GM19328 (cell line): ENCODE data around the gene KDM2A.

Experiments used
- ATAC-seq: cut with Tn5 transposase; IDR thresholded peaks from one replicate; pipeline ENCODE4 v1.9.1; 2021; ENCODE audit warnings: mild to moderate bottlenecking, moderate library complexity; ENCODE audit not compliant: unreplicated experiment

The KDM2A gene

GRCh38 chr11:67271205-67271540 lies 152.1 kb downstream of the KDM2A start:
- no peak for ATAC-seq

- ATAC-seq = no peak
Measured at GRCh38 chr11:67271541-67272284, 152.7 kb downstream of the KDM2A start.

DNA sequence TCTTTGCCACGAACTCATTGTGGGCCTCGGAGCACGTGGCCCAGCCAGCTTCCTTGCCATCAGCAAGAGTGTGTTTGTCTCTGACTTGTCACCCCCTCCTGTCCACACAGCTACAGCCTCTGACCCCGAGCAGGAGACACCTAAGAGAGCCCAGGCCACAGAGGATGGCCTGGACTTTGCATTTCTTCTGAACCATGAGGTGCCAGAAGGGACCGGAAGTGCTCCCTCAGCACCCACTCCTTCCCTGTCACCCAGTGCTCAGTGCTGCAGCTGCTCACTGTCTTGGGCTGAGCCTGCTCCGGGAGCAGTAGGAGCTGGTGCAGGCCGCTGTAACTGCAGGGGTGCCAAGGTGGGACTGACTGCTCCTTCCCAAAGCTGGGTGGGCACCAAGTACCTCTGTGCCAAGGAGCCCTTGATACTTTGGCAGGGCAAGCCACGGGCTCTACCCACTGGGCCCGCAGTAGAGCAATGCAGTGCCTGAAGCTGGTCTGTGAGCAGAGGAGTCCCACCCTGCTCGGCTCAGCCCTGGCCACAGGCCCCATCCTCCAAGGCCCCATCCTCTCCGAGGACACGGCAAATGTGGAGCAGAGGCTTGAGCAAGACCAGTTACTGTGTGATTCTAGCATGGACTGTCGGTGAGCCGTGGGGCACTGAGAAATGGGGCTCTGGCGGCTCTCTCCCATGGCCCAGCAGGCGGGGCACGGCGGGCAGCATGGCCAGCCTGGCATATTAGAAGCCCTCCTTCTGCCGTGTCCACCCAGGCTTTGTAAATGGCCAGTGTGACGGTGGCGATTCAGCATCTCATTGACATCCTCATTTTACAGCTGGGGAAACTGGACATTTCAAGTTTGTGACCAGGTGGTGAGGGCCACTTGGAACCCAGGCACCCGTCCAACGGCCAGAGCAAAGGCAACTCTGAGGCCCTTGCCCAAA lies 153.5 kb downstream of the KDM2A start:
- no peak for ATAC-seq

- ATAC-seq = no peak
Measured at GRCh38 chr11:67273260-67273990, 154.4 kb downstream of the KDM2A start.

DNA sequence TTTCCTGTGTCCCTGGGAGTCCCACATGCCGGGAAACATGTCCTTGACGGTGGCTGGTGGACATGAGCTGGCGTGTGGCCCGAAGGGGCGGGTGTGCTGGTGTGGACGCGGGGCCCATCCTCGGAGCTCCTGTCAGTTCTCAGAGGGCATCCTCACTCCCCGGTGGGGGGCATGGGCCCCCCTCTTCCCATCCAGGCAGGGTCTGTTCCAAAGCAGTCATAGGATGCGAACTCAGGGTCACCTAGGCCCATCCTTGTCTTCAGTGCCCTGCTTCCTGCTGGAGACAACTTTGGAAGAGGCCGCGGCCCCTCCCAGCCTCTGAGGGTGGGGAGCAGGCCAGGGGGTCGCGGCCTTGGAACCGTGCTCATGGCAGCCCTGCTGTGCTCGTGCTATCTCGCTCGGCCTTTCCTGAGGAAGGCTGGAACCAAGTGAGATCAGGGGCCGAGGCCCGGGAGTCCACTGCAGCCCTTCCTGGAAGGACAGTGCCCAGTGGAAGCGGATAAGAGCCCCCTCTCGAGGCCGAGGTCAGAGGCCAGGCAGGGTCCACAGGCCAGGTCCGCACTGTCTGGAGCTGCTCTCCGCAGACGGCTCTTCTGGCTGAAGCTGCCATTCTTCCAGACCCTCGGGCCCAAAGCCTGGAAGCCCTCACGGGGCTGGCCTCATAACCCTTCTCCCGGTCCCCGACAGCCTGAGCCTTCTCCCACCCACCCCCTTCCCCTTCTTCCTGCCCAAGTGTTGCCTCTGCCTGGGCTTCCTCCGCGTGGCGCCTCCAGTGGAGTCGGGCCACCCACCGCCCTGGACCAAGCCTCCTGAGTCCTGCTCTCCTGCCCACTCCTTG lies 155.9 kb downstream of the KDM2A start:
- ATAC-seq = no peak

DNA sequence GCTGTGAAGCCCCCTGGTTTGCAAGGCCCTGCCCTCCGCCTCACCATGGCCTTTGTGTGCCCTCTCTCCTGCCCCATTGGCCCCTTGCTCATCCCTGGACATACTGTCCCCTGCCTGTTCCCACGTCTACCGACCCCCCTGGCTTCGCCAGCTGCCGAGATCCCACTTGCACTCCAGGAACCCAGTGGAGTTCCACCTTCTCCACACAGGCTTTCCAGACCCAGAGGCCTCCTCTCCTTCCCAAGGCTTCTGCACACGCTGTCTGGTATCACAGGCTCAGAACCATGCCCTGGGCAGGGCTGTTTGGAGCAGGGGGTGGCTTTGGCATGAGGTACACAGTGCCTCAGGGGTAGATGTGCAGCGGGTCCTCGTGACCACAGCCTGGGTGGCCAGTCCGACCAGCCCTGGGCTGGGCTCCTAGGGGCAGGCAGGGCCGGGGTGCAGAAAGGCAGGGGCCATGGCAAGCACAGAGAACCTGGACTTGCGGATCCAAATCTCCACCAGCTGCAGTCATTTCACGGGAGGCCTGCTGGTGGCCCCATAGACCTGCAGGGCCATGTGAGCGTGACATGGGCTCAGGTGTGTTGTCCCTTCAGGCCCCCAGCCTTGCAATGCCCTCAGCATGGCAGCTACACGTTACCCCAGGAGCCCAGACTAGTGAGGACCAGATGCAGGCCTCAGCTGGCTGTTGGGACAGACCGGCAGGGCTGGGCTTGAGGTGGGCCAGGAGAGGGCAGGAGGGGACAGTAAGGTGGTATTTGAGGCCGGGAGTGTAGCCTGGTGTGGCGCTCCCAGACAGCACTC lies 156.7 kb downstream of the KDM2A start:
- ATAC-seq = no peak

- ATAC-seq = peak; percentile 2
Measured at GRCh38 chr11:67276781-67277230, 157.7 kb downstream of the KDM2A start.

- ATAC-seq = peak; percentile 86
Measured at GRCh38 chr11:67277231-67277961, 158.3 kb downstream of the KDM2A start.

DNA sequence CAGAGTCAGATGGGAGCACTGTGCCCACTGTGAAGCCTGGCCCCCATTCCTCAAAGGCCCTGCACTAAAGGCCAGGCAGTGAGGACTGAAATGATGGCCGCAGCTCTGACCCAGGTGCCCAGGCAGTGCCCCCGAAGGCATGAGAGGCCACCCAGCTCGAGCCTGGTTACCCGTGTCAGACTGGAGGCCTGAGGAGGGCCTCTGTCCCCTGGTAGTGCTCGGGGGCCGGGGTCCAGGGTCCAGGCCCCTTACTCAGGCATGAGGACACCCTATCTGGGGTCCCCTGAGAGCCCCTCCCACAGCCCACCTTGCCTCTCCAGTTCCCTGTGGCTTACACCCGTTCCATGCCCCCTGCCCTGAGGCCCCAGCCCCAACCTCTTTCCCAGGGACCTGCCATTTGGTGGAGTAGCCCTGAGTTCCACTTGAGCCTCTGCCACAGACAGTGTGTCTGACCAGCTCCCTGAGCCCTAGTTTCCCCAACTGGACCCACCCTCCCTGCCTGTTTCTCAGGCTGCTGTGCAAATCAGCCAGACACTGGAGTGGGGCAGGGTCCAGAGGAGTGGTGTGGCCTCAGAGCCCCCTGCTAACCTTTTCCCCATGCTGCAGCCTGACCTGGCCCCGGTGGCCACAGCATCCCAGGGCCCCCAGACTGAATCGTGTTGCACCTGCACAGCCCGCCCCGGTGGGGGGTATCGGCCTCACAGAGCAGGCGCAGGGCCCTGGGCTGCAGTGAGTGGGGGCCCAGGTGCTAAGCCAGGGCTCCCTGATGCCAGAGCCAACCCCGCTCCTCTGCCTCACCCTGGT lies 159.3 kb downstream of the KDM2A start:
- ATAC-seq = no peak

DNA sequence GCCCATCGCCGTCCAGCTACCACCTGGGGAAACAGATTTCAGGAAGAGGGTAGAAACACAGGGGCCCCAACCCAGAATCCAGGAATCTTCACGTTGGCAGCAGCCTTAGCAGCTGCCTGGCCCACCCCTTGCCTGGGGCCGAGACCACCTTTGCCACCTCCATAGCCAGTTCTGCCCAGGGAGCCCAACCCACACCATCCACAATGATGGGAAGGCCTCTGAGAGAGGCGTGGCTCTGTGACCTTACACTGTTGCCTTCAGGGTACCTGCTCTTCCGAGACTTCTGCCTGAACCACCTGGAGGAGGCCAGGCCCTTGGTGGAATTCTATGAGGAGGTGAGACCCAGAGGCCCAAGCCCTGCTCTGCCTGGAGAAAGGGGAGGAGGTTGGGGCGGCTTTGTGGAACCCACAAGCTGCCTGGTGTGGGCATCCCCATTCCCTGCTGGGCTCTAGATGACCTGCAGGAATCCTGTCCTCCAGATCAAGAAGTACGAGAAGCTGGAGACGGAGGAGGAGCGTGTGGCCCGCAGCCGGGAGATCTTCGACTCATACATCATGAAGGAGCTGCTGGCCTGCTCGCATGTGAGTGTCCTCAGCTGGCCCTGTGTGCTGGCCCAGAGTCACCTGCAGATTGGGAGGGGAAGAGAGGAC lies 160.0 kb downstream of the KDM2A start:
- no peak for ATAC-seq

DNA sequence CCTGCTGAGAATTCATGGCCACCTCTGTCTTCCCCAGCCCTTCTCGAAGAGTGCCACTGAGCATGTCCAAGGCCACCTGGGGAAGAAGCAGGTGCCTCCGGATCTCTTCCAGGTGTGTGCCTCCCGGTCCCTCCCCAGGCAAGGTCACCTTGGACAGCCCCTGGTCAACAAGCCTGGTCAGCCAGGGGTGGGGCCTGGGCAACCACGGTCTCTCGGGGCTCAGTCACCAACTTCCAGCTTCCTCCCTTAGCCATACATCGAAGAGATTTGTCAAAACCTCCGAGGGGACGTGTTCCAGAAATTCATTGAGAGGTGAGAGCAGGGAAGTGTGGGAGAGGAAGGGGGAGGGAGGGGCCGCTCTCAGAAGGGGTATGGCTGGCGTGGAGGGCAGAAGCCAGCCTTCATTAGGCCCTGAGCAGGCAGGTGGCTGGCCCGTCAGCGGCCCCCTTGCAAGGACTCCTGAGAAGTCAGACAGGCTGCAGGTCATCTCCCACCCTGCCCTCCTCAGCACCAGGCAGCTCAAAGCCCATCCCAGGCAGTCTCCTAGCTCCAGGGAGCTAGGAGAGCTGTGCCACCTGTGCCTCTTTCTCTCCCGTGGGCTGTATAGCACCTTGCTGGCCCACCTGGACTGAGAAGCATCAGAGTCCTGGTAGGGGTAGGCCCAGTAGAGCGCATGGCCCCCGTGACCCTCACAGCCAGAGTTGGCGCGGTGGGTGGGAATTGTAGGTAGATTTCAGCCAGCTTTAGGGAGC lies 160.7 kb downstream of the KDM2A start:
- no peak for ATAC-seq

GRCh38 chr11:67280341-67280787 lies 161.3 kb downstream of the KDM2A start:
- no peak for ATAC-seq

DNA sequence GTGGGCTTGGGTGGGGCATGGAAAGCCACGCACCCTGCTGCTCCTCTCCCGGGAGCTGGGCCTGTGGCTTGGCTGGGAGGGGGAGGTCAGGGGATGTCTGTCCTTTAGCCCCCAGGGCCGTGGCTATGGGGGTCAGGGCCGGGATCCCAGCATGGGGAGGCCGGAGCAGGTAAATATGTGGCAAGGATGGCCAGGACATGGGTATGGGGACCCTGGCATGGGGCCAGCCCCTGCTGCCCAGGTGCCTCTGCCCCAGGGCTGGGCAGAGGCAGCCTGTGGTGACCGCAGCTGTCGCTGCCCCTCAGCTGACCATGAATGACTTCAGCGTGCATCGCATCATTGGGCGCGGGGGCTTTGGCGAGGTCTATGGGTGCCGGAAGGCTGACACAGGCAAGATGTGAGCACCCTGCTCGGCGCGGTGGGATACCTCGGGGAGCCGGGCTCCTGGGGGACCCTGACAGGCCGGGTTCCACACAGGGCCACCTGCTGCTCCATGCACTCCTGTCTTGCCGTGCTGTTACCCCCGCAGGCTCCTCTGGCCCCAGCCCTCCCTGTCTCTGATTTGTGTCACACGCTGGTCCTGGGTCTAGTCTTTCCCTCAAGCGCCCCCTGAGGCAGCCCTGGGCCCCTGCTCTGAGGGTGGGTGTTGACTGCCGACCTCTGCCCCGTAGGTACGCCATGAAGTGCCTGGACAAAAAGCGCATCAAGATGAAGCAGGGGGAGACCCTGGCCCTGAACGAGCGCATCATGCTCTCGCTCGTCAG lies 161.9 kb downstream of the KDM2A start:
- no peak for ATAC-seq

- ATAC-seq = no peak
Measured at GRCh38 chr11:67281552-67282150, 162.6 kb downstream of the KDM2A start.

GRCh38 chr11:67282155-67282875 lies 163.3 kb downstream of the KDM2A start:
- ATAC-seq = no peak
